OCI-LY1 (cell line): ENCODE measurements around the gene FAP.
A peak's percentile ranks its signal among the peaks of the same experiment; 100 is the strongest.

Source experiments
- H2AFZ ChIP-seq: fragments of 200-600 bp; sonication (generic), shearing (Covaris generic); 2 replicates; pipeline ENCODE4 v1.6.0; 2014; ENCODE audit warnings: antibody characterized with exemption, mild to moderate bottlenecking, low read length
- H3F3A ChIP-seq: fragments of 200-600 bp; sonication (generic), shearing (Covaris generic); 2 replicates; pipeline ENCODE4 v1.6.0; 2014; ENCODE audit warnings: mild to moderate bottlenecking, antibody characterized with exemption, low read length, moderate library complexity; ENCODE audit not compliant: insufficient read depth
- H3K27ac ChIP-seq: fragments of 200-600 bp; sonication (generic); 2 replicates; pipeline ENCODE4 v1.5.1; 2014; ENCODE audit warnings: low read length, mixed run types, mild to moderate bottlenecking, low read depth; ENCODE audit not compliant: poor library complexity, severe bottlenecking
- H3K27me3 ChIP-seq: fragments of 200-600 bp; sonication (generic); 2 replicates; pipeline ENCODE4 v1.6.0; 2014; ENCODE audit warnings: antibody characterized with exemption, mild to moderate bottlenecking, low read length, moderate library complexity; ENCODE audit not compliant: insufficient read depth
- H3K36me3 ChIP-seq: fragments of 200-600 bp; sonication (generic); 2 replicates; pipeline ENCODE4 v1.6.1; 2014; ENCODE audit warnings: mild to moderate bottlenecking, antibody characterized with exemption, low read length, moderate library complexity, mixed read lengths; ENCODE audit not compliant: insufficient read depth
- H3K4me1 ChIP-seq: fragments of 200-600 bp; sonication (generic); 2 replicates; pipeline ENCODE4 v1.5.1; 2014; ENCODE audit warnings: mild to moderate bottlenecking, low read length, moderate library complexity; ENCODE audit not compliant: insufficient read depth, severe bottlenecking
- H3K4me2 ChIP-seq: fragments of 200-600 bp; sonication (generic), shearing (Covaris generic); 2 replicates; pipeline ENCODE4 v1.6.1; 2014; ENCODE audit warnings: low read length
- H3K4me3 ChIP-seq: fragments of 200-600 bp; sonication (generic); 2 replicates; pipeline ENCODE4 v1.5.1; 2014; ENCODE audit warnings: low read length, low read depth, mild to moderate bottlenecking, mixed read lengths; ENCODE audit not compliant: poor library complexity, severe bottlenecking
- H3K79me2 ChIP-seq: fragments of 200-600 bp; shearing (Covaris generic); 2 replicates; pipeline ENCODE4 v1.6.1; 2016; ENCODE audit warnings: mixed run types, low read length, mixed read lengths; ENCODE audit not compliant: insufficient read depth
- H3K9ac ChIP-seq: fragments of 200-600 bp; sonication (generic), shearing (Covaris generic); 2 replicates; pipeline ENCODE4 v1.6.1; 2014; ENCODE audit warnings: mild to moderate bottlenecking, low read length, mixed read lengths
- H3K9me2 ChIP-seq: fragments of 200-600 bp; sonication (generic), shearing (Covaris generic); 2 replicates; pipeline ENCODE4 v1.6.1; 2014; ENCODE audit warnings: low read depth, mild to moderate bottlenecking, low read length, mixed read lengths
- H3K9me3 ChIP-seq: fragments of 200-600 bp; shearing (Covaris generic); 2 replicates; pipeline ENCODE4 v1.6.1; 2014; ENCODE audit warnings: low read length, mixed read lengths
- H4K20me1 ChIP-seq: fragments of 200-600 bp; sonication (generic), shearing (Covaris generic); 2 replicates; pipeline ENCODE4 v1.6.0; 2016; ENCODE audit warnings: mild to moderate bottlenecking, low read length; ENCODE audit not compliant: insufficient read depth
- CTCF ChIP-seq: fragments of 200-600 bp; sonication (generic), shearing (Covaris generic); IDR thresholded peaks from 2 replicates; pipeline ENCODE4 v1.5.1; 2017; ENCODE audit warnings: mild to moderate bottlenecking, antibody characterized with exemption, low read length, moderate library complexity, mixed read lengths
- EZH2 ChIP-seq: fragments of 200-600 bp; sonication (generic), shearing (Covaris generic); IDR thresholded peaks from 2 replicates; pipeline ENCODE4 v1.8.0; 2017; ENCODE audit warnings: borderline replicate concordance, mixed run types, mild to moderate bottlenecking, antibody characterized with exemption, low read length, moderate library complexity, mixed read lengths

FAP gene

GRCh38 chr2:162166745-162167144 is 76.5 kb downstream of the FAP start:
- Histone ChIP-seq H4K20me1 (no peaks in the 10 kb centered on the region), H3K4me1 (no peaks in the 10 kb centered on the region), H3K36me3 (no peaks in the 10 kb centered on the region), H3K27ac (no peak overlapping the region), H2AFZ (no peak overlapping the region), H3F3A (no peaks in the 10 kb centered on the region), H3K9ac (no peak overlapping the region), H3K27me3 (no peaks in the 10 kb centered on the region), H3K4me3 (no peak overlapping the region), H3K79me2 (no peaks in the 10 kb centered on the region), H3K9me2 (no peaks in the 10 kb centered on the region), H3K9me3 (no peaks in the 10 kb centered on the region), H3K4me2 (no peak overlapping the region)
- TF ChIP-seq EZH2: no peak
- no peak for TF ChIP-seq CTCF

- Histone ChIP-seq H3K4me2 (no peak overlapping the region), H3K79me2 (no peaks in the 10 kb centered on the region)
These were observed 77.1 kb downstream of the FAP start for GRCh38 chr2:162166174-162166573.

GRCh38 chr2:162164802-162165201 is 78.4 kb downstream of the FAP start:
- H3K27me3 ChIP-seq: no peaks in the 10 kb centered on the region

More at GRCh38 chr2:162166174-162166573, 77.1 kb downstream of the FAP start:
- Histone ChIP-seq H3K4me1 (no peaks in the 10 kb centered on the region), H4K20me1 (no peaks in the 10 kb centered on the region), H3K9me2 (no peaks in the 10 kb centered on the region), H3K27me3 (no peaks in the 10 kb centered on the region), H3K4me3 (no peak overlapping the region), H3K36me3 (no peaks in the 10 kb centered on the region), H3K9ac (no peak overlapping the region), H2AFZ (0 out of 2 replicates have a peak overlapping the region, but pooled peaks have one; percentile 47), H3F3A (no peaks in the 10 kb centered on the region), H3K27ac (no peak overlapping the region), H3K9me3 (no peaks in the 10 kb centered on the region)
- TF ChIP-seq EZH2 (no peak), CTCF (no peak)

More at GRCh38 chr2:162164802-162165201, 78.4 kb downstream of the FAP start:
- Histone ChIP-seq H3K4me3 (no peak overlapping the region), H2AFZ (no peak overlapping the region), H3F3A (no peaks in the 10 kb centered on the region), H3K4me1 (no peaks in the 10 kb centered on the region), H3K9ac (no peak overlapping the region), H3K79me2 (no peaks in the 10 kb centered on the region), H3K27ac (no peak overlapping the region), H3K9me3 (no peaks in the 10 kb centered on the region), H3K4me2 (no peak overlapping the region), H3K36me3 (no peaks in the 10 kb centered on the region), H4K20me1 (no peaks in the 10 kb centered on the region), H3K9me2 (no peaks in the 10 kb centered on the region)
- TF ChIP-seq EZH2 (no peak), CTCF (no peak)
